DMS114 treated with DMSO at 0.1 percent for 48 hours (cell line): ENCODE results near the gene POLR3GL.

Experiments
- DNase-seq: peaks from one replicate; lab custom pipeline; 2025; ENCODE audit not compliant: unreplicated experiment; lab: John Stamatoyannopoulos, UW

Gene POLR3GL

GRCh38 chr1:145974721-145975120 is 10.2 kb downstream of the POLR3GL start:
- DNase-seq, result no peak

DNA sequence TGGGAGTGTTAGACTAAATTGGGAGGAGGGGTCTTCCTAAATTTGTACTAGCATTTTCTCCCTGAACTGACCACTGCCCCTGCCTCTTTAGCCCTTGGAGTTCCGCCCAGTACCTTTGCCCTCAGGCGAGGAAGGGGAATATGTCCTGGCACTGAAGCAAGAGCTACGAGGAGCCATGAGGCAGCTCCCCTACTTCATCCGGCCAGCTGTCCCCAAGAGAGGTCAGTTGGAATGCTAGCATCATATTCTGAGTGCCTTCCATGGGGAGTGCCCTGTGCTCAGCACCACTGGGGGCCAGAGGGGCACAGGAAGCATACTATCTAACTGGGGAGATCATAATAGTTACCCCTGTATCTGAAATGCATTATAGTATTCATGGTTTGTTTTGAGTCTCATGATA is 10.7 kb downstream of the POLR3GL start:
- no peak for DNase-seq

DNA sequence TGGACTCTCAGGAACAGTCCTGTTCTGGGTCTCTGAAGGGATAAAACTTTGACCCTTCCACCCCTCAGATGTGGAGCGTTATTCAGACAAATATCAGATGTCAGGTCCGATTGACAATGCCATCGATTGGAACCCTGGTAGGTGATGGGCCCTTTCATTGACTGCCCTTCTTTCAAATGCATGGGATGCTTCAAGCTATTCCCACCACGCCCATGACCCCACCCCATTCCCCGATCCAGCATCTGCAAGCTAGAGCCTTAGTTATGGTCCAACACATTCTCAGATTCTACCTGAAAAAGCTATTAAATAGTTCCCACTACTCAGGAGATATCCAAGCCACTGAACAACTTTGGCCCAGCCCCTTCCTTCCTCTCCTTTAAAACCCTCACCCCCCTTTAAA is 12.5 kb downstream of the POLR3GL start:
- no peak for DNase-seq

GRCh38 chr1:145977486-145978470 is 13.3 kb downstream of the POLR3GL start:
- DNase-seq, result peak; percentile 78

- no peak for DNase-seq
These were observed 14.0 kb downstream of the POLR3GL start for GRCh38 chr1:145978471-145978853.

DNA sequence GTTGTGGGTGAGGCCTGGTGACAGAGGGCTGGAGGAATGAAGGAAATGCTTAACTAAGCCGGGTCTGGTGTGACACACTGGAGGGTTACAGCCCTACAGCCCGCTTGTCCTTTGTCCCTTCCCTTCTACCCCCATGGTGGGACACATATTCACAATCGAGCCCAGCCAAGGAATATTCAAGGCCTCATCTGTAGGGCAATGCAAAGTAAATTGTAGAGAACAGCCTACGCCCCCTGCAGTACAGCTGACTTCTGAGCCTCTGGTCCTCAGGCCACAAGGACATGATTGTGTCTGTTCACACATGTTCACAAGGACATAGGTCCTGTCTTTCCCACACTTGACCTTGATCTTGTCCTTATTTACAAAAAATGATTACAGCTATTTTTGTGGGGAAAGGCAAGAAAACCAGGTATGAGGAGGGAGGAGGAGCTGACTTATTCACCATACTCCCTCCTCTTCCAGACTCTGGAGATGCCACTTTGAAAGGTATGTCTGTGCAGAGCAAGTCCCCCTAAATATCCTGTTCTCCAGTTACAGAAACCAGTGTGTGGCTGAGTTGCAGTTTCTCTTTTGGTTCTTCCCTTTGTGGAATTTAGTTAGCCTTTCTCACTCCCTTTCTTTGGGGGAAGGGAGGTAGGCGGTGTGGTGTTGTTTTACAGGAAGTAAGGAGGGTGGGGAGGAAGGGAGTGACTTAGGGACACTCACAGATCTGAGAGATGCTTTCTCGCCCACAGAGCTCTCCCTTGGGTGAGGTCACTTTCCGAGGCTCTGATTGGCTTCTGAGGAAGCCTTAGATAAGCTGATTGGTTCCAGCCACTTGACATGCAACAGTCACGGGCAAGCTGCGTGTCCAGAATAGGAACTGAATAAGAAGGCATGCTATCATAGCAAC is 14.6 kb downstream of the POLR3GL start:
- no peak for DNase-seq

GRCh38 chr1:145979746-145980456 is 15.4 kb downstream of the POLR3GL start:
- no peak for DNase-seq

GRCh38 chr1:145980457-145980994 is 16.0 kb downstream of the POLR3GL start:
- DNase-seq, result no peak

DNA sequence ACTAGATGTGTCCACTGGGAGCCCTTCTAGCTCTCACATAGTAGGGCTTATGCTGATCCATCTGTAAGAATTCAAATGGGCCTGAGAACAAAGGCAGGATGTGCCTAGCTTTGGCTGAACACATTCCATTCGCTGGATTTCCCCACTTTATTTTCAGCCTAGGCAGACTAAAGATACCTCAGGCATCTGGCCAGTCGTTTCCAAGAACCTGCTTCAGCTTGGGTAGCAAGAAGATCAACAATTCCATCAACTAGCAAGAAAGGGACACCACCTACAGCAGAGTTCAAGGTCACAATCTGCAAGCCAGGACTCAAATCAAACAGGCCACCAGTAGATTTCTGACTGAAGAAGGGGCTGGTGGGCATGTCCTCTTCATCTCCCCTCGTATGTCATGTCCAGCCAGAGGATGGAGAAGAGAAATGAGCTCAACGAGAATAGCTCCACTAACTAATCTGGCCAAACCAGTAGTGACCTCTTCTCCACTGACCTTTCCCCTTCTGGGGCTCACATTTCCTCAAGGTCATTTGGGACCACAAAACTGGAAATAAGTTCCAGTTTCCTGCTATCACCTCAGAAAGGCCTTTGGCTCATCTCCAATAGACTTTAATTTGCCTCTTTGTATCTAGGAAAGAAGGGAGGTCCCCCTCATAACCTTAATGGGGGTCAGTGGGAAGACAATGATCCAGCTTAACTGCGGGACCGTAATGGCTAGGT is 17.7 kb downstream of the POLR3GL start:
- no peak for DNase-seq

GRCh38 chr1:145983206-145983675 is 18.8 kb downstream of the POLR3GL start:
- DNase-seq, result no peak

DNA sequence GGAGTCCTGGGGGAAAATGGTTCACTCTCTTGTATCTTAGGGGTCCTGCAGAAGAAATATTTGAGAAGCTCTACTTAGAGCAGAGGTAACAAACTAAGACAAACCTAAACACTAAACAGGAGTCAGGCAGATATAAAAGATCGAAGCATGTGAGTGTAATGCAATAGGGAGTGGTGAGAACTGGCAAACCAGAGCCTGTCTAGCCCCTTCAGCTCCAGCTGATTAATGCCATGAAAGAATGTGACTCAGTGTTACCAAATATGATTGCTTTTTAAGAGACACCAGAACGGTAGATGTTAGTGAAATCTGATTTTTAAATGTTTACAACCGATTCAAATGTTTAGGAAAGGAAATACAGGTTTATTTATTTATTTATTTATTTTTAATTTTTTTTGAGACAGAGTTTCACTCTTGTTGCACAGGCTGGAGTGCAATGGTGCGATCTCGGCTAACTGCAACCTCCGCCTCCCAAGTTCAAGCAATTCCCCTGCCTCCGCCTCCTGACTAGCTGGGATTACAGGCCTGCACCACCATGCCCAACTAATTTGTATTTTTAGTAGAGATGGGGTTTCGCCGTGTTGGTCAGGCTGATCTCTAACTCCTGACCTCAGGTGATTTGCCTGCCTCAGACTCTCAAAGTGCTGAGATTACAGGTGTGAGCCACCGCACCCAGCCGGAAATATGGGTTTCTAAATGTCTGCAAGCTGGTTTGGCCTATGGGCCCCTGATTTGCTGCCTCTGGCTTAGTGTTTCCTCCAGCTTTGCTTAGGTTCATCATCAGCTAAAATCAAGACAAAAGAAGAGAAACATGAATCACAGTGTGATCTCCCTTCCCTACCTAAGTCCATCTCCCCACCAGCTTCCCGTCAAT is 19.7 kb downstream of the POLR3GL start:
- no peak for DNase-seq

GRCh38 chr1:145985129-145985501 is 20.6 kb downstream of the POLR3GL start:
- DNase-seq, result no peak

- no peak for DNase-seq
These were observed 21.3 kb downstream of the POLR3GL start for GRCh38 chr1:145985502-145986439.

GRCh38 chr1:145986551-145986950 is 22.1 kb downstream of the POLR3GL start:
- no peak for DNase-seq

- no peak for DNase-seq
These were observed 23.4 kb downstream of the POLR3GL start for GRCh38 chr1:145987926-145988325.

DNA sequence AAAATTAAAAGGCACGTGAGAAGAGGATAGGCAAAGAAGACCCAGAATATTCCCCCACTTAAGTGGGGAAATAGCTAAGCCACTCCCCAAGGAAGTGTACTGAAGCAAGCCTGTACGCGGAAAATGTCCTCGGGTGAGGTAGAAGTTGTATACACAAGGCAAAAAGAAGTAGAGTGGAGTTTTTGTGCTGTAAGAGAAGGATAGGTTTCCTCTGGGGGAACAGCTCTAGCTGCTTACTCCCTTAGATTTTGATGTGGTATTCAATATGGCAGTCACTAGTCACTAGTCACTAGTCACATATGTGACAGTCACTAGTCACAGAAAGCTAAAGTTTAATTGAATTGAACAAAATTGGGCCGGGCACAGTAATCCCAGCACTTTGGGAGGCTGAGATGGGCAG is 24.3 kb downstream of the POLR3GL start:
- no peak for DNase-seq

GRCh38 chr1:145990249-145990855 is 25.9 kb downstream of the POLR3GL start:
- DNase-seq, result no peak
